Chondrocyte (in vitro differentiated cells): ENCODE results near the gene VPS4B. TPM values are rescaled to one million over a fixed set of nuclear protein-coding genes. Genes with fewer than 3 reads are reported as not detected.

Experiments used
- DNase-seq: peaks from one replicate; pipeline ENCODE4 v3.0.0; 2021; ENCODE audit warnings: mixed read lengths, low spot score
- H3K27ac Mint-ChIP-seq: one replicate; pipeline ENCODE4 v1.8.0; 2021; ENCODE audit warnings: mild to moderate bottlenecking, moderate library complexity, mixed read lengths; ENCODE audit not compliant: unreplicated experiment
- H3K27me3 Mint-ChIP-seq: 2 replicates; pipeline ENCODE4 v1.8.0; 2021; ENCODE audit warnings: low read depth, mixed read lengths
- H3K36me3 Mint-ChIP-seq: 2 replicates; pipeline ENCODE4 v1.8.0; 2021; ENCODE audit warnings: low read depth, mixed read lengths
- H3K4me1 Mint-ChIP-seq: 2 replicates; pipeline ENCODE4 v1.8.0; 2021; ENCODE audit warnings: low read depth, mild to moderate bottlenecking, mixed read lengths
- H3K4me3 Mint-ChIP-seq: one replicate; pipeline ENCODE4 v1.8.0; 2021; ENCODE audit warnings: mild to moderate bottlenecking, moderate library complexity, mixed read lengths; ENCODE audit not compliant: unreplicated experiment
- H3K9me3 Mint-ChIP-seq: 2 replicates; pipeline ENCODE4 v1.8.0; 2021; ENCODE audit warnings: low read depth, mixed read lengths
- CTCF ChIP-seq: fragments of 200-600 bp; sonication (generic); IDR thresholded peaks from 2 replicates; pipeline ENCODE4 v1.5.0; 2021; ENCODE audit warnings: antibody characterized with exemption, mild to moderate bottlenecking, moderate library complexity
- total RNA-seq: library from RNA; stranded (reverse); gene quantifications from 3 replicates; pipeline ENCODE4 v1.2.1, GENCODE V29; 2021

Gene VPS4B
- total RNA-seq, 1 donor from 2014 or later, result 54.9 TPM

GRCh38 chr18:63449426-63449825, 27.1 kb upstream of the VPS4B start:
- no peak overlapping the region for H3K4me3 Mint-ChIP-seq
- H3K4me1 Mint-ChIP-seq, result peaks cover 37% of the 10 kb centered on the region
- no peaks in the 10 kb centered on the region for H3K27me3 Mint-ChIP-seq
- no peak overlapping the region for H3K27ac Mint-ChIP-seq
- no peak for DNase-seq
- no peaks in the 10 kb centered on the region for H3K9me3 Mint-ChIP-seq
- no peak for TF ChIP-seq CTCF
- no peaks in the 10 kb centered on the region for H3K36me3 Mint-ChIP-seq

DNA sequence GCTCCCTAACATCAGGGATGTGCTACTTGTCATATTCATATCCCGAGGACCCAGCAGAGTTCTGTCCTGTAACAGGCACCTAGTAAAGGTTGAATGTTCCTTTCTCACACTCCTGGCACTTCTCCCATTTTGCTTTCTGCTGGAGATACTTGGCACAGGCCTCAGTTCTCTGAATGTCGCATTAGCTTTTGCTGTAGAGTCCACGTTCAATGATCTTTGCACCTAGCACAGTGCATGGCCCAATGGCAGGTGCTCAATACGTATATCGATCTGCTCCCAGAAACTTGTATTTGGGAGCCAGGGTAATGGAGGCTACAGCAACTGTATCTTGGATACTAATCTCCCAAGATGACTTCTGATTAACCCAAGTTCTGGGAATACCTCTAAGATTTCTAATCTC, 24.8 kb upstream of the VPS4B start:
- no peaks in the 10 kb centered on the region for H3K9me3 Mint-ChIP-seq
- H3K27me3 Mint-ChIP-seq, result no peaks in the 10 kb centered on the region
- H3K4me1 Mint-ChIP-seq, result peaks cover 15% of the 10 kb centered on the region
- no peaks in the 10 kb centered on the region for H3K36me3 Mint-ChIP-seq
- no peak overlapping the region for H3K27ac Mint-ChIP-seq
- DNase-seq, result no peak
- H3K4me3 Mint-ChIP-seq, result no peak overlapping the region
- TF ChIP-seq CTCF, result no peak

GRCh38 chr18:63446266-63446665, 24.0 kb upstream of the VPS4B start:
- Mint-ChIP-seq H3K9me3 (no peaks in the 10 kb centered on the region), H3K36me3 (no peaks in the 10 kb centered on the region), H3K27ac (no peak overlapping the region), H3K4me1 (peaks cover 7% of the 10 kb centered on the region), H3K27me3 (no peaks in the 10 kb centered on the region), H3K4me3 (no peak overlapping the region)
- TF ChIP-seq CTCF, result no peak
- no peak for DNase-seq

- Mint-ChIP-seq H3K27ac (no peak overlapping the region), H3K4me1 (peaks cover 6% of the 10 kb centered on the region), H3K9me3 (no peaks in the 10 kb centered on the region), H3K27me3 (no peaks in the 10 kb centered on the region), H3K4me3 (no peak overlapping the region), H3K36me3 (no peaks in the 10 kb centered on the region)
- TF ChIP-seq CTCF, result no peak
- no peak for DNase-seq
Measured at GRCh38 chr18:63445037-63445436, 22.8 kb upstream of the VPS4B start.

DNA sequence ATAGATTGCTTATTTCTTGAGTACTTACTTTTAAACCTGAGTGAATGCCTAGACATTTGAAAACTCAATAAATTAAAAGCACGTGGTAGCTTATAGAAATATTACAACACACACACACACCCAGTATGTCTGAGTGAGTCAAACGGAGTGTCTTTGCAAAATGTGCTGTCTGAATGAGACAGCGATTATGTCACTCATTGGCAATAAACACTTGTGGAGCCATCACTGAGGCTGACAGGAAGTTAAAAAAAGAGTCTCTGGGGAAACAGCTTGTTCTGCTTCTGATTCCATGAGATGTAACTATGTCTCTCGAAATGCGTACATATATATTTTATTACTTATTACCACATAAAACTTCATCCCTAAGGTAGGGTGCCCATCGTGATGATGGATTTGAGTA, 22.3 kb upstream of the VPS4B start:
- no peak for DNase-seq
- H3K36me3 Mint-ChIP-seq, result no peaks in the 10 kb centered on the region
- no peak for TF ChIP-seq CTCF
- H3K27me3 Mint-ChIP-seq, result no peaks in the 10 kb centered on the region
- H3K9me3 Mint-ChIP-seq, result no peaks in the 10 kb centered on the region
- H3K27ac Mint-ChIP-seq, result no peak overlapping the region
- H3K4me3 Mint-ChIP-seq, result no peak overlapping the region
- H3K4me1 Mint-ChIP-seq, result peaks cover 9% of the 10 kb centered on the region
